ENCODE measurements around the gene ITCH. TPM values are rescaled to one million over a fixed set of nuclear protein-coding genes. Genes with fewer than 3 reads are reported as not detected.
"Not testable (repeated sequence)": the region's sequence is repeated elsewhere in the genome, so short reads cannot be mapped to it uniquely, and the experiment has no call there.

ITCH gene
- total RNA-seq, 2 experiments from 2014 or later: 42.3 to 45.2 TPM

DNA sequence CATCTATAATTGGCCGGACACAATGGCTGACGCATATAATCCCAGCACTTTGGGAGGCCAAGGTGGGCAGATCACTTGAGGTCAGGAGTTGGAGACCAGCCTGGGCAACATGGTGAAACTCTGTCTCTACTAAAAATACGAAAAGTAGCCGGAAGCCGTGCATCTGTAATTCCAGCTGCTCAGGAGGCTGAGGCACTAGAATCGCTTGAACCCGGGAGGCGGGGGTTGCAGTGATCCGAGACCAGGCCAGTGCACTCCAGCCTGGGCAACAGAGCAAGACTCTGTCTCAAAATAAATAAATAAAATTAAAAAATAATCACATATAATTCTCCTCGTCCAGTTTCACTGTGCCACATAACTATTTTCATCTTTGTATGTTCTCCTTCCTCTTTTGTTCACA lies 156.8 kb downstream of the ITCH start:
- not testable (repeated sequence) for H3K9me3 Mint-ChIP-seq, H3K27ac Mint-ChIP-seq, H3K4me3 Mint-ChIP-seq, H3K27me3 Mint-ChIP-seq, DNase-seq
- H3K36me3 Mint-ChIP-seq: peaks cover 14% of the 10 kb centered on the region
- POLR2A ChIA-PET: interaction anchor here (0.6 kb wide), 1 partner anchor 136 kb away, joined by 3 read pairs; no protein-coding TSS in a partner anchor
- H3K4me1 Mint-ChIP-seq (ENCODE audit: low read depth): peaks cover 40% of the 10 kb centered on the region
- intact Hi-C loops (cut with micrococcal nuclease): loop anchor here (10.0 kb wide), 1 partner anchor 525 kb away; the partner anchor contains the start of gene RALY
- CTCF ChIA-PET: interaction anchor here (1.1 kb wide), 1 partner anchor 44 kb away, joined by 3 read pairs; no protein-coding TSS in a partner anchor

GRCh38 chr20:34522969-34523871 lies 160.1 kb downstream of the ITCH start:
- Mint-ChIP-seq H3K4me1 (ENCODE audit: low read depth) (peaks cover 35% of the 10 kb centered on the region), H3K9me3 (no peaks in the 10 kb centered on the region), H3K36me3 (peaks cover 25% of the 10 kb centered on the region), H3K27ac (no peak overlapping the region), H3K27me3 (no peaks in the 10 kb centered on the region), H3K4me3 (no peak overlapping the region)
- intact Hi-C loops (cut with micrococcal nuclease): loop anchor here (1.0 kb wide), 1 partner anchor 211 kb away; no protein-coding TSS in a partner anchor
- ChIA-PET CTCF (interaction anchor here (0.6 to 7.1 kb wide), 22 partner anchors 8 to 1254 kb away, joined by 3 to 98 read pairs (median 3); partner anchors contain the start of gene AHCY), POLR2A (interaction anchor here (1.4 kb wide), 1 partner anchor 211 kb away, joined by 3 read pairs; no protein-coding TSS in a partner anchor)
- peak; percentile 67 for DNase-seq

- intact Hi-C loops (cut with micrococcal nuclease): no loop called here
- no peak overlapping the region for H3K27ac Mint-ChIP-seq
- CTCF ChIA-PET: interaction anchor here (0.6 to 7.1 kb wide), 3 partner anchors 12 to 230 kb away, joined by 3 to 98 read pairs (median 5); no protein-coding TSS in a partner anchor
- H3K27me3 Mint-ChIP-seq: no peaks in the 10 kb centered on the region
- H3K9me3 Mint-ChIP-seq: no peaks in the 10 kb centered on the region
- peaks cover 29% of the 10 kb centered on the region for H3K36me3 Mint-ChIP-seq
- H3K4me3 Mint-ChIP-seq: no peak overlapping the region
- H3K4me1 Mint-ChIP-seq (ENCODE audit: low read depth): peaks cover 29% of the 10 kb centered on the region
- DNase-seq: no peak
- POLR2A ChIA-PET: no interaction called here
Measured at GRCh38 chr20:34524426-34524825, 161.4 kb downstream of the ITCH start.

DNA sequence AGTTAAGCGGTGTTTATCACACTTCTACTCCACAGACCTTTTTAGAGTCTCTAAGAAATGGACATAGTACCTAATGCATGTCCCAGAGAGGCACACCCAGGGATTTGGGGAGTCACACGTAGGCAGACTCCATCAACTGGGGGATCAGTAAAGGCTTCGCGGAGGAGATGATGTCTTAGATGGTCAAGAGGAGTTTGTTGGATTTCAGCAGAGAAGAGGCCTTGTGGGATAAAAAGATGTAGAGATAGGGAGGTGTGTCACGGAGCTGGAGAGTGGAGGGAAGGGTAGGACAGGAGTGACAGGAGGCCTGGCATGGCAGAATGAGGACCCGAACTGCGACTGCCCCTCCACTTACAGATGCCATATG lies 162.3 kb downstream of the ITCH start:
- H3K27ac Mint-ChIP-seq: no peak overlapping the region
- peaks cover 25% of the 10 kb centered on the region for H3K36me3 Mint-ChIP-seq
- ChIA-PET POLR2A (no interaction called here), CTCF (interaction anchor here (7.1 kb wide), 1 partner anchor 213 kb away, joined by 98 read pairs; no protein-coding TSS in a partner anchor)
- H3K4me3 Mint-ChIP-seq: no peak overlapping the region
- no peak for DNase-seq
- no peaks in the 10 kb centered on the region for H3K27me3 Mint-ChIP-seq
- intact Hi-C loops (cut with micrococcal nuclease): no loop called here
- peaks cover 24% of the 10 kb centered on the region for H3K4me1 Mint-ChIP-seq (ENCODE audit: low read depth)
- no peaks in the 10 kb centered on the region for H3K9me3 Mint-ChIP-seq

DNA sequence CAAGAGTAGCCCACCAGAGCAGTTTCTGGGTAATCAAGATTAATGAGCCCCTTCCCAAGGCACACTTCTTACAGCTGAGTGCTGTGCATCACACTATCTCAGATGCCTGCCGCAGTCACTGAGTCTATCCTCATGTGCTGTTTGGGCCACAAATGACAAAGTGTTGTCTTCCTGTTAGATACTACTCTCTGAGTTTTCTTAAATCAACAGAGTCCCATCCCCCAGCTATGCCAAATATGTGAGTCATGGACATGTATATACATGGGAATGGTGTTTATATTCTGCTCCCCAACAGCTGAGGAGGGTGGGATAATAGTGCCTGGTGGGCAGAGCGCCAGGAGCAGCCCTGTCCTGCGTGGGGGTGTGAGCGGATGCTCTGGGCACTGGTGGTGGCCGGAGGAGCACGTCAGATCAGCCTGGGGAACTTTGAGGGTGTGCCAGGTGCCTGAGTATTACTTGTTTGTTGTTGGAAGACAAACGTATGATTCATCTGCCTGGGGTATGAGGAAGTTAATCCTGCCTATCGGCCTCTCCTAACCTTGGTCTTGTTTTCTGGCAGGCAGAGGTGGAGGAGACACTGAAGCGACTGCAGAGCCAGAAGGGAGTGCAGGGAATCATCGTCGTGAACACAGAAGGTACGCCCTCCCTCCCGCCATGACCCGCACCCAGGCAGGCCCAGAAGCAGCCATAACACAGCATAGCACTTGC lies 162.8 kb downstream of the ITCH start:
- H3K4me1 Mint-ChIP-seq (ENCODE audit: low read depth): peaks cover 24% of the 10 kb centered on the region
- POLR2A ChIA-PET: no interaction called here
- DNase-seq: no peak
- H3K27me3 Mint-ChIP-seq: no peaks in the 10 kb centered on the region
- no peak overlapping the region for H3K27ac Mint-ChIP-seq
- peaks cover 28% of the 10 kb centered on the region for H3K36me3 Mint-ChIP-seq
- CTCF ChIA-PET: interaction anchor here (7.1 kb wide), 1 partner anchor 213 kb away, joined by 98 read pairs; no protein-coding TSS in a partner anchor
- no peak overlapping the region for H3K4me3 Mint-ChIP-seq
- H3K9me3 Mint-ChIP-seq: no peaks in the 10 kb centered on the region
- intact Hi-C loops (cut with micrococcal nuclease): no loop called here

DNA sequence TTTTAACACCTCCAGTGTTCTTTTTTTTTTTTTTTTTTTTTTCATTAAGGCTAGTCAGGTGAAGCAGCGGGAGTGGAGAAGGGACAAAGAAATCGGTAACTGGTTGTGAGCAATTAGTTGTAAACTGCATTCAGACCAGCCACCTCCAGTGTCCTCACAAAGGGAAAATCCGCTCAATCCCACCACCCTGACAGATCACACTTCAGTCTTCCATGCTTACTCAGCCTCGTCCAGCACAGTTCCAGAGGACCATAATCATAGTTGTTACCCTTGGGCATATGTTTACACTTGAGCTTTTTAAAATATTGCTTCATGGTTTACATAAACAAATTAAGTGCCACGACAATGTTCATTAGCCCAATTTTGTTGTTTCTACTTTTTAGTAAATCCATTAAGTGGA lies 163.4 kb downstream of the ITCH start:
- H3K4me3 Mint-ChIP-seq: no peak overlapping the region
- intact Hi-C loops (cut with micrococcal nuclease): no loop called here
- peaks cover 24% of the 10 kb centered on the region for H3K4me1 Mint-ChIP-seq (ENCODE audit: low read depth)
- H3K27me3 Mint-ChIP-seq: no peaks in the 10 kb centered on the region
- peaks cover 26% of the 10 kb centered on the region for H3K36me3 Mint-ChIP-seq
- no peaks in the 10 kb centered on the region for H3K9me3 Mint-ChIP-seq
- no peak overlapping the region for H3K27ac Mint-ChIP-seq
- no peak for DNase-seq
- ChIA-PET POLR2A (no interaction called here), CTCF (interaction anchor here (1.3 to 7.1 kb wide), 2 partner anchors 12 to 214 kb away, joined by 5 to 98 read pairs; no protein-coding TSS in a partner anchor)

DNA sequence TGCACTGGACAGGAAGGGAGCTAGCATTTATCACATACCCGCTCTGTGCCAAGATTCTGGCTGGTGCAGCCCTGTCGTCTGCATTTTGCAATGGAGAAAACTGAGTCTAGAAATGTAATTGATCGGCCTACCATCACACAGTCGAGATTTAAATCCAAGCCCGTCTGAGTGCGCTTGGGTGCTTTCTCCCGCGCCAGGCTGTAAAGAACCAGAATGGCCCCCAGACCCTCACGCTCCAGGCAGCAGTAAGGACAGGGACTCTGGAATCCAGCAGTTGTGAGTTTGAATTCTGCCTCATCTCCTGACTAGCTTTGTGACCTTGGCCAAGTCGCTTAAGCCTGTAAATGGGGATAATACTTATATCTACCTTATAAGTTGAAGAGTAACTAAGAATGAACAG lies 163.9 kb downstream of the ITCH start:
- no peak overlapping the region for H3K27ac Mint-ChIP-seq

GRCh38 chr20:34528921-34529297 lies 165.8 kb downstream of the ITCH start:
- H3K36me3 Mint-ChIP-seq: peaks cover 19% of the 10 kb centered on the region

More for the DNA sequence above, 163.9 kb downstream of the ITCH start:
- intact Hi-C loops (cut with micrococcal nuclease): no loop called here
- Mint-ChIP-seq H3K27me3 (no peaks in the 10 kb centered on the region), H3K4me3 (no peak overlapping the region), H3K36me3 (peaks cover 23% of the 10 kb centered on the region), H3K9me3 (no peaks in the 10 kb centered on the region), H3K4me1 (ENCODE audit: low read depth) (peaks cover 22% of the 10 kb centered on the region)
- no peak for DNase-seq
- POLR2A ChIA-PET: no interaction called here
- CTCF ChIA-PET: interaction anchor here (1.3 to 7.1 kb wide), 2 partner anchors 12 to 214 kb away, joined by 5 to 98 read pairs; no protein-coding TSS in a partner anchor

GRCh38 chr20:34529742-34530141 lies 166.7 kb downstream of the ITCH start:
- DNase-seq: no peak
- ChIA-PET POLR2A (no interaction called here), CTCF (interaction anchor here (1.1 to 2.7 kb wide), 4 partner anchors 9 to 240 kb away, joined by 3 to 17 read pairs (median 12); no protein-coding TSS in a partner anchor)
- no peaks in the 10 kb centered on the region for H3K27me3 Mint-ChIP-seq
- no peak overlapping the region for H3K4me3 Mint-ChIP-seq
- peaks cover 3% of the 10 kb centered on the region for H3K4me1 Mint-ChIP-seq (ENCODE audit: low read depth)
- intact Hi-C loops (cut with micrococcal nuclease): loop anchor here (10.0 kb wide), 1 partner anchor 235 kb away; no protein-coding TSS in a partner anchor
- peaks cover 24% of the 10 kb centered on the region for H3K36me3 Mint-ChIP-seq
- H3K9me3 Mint-ChIP-seq: no peaks in the 10 kb centered on the region
- H3K27ac Mint-ChIP-seq: no peak overlapping the region

More at GRCh38 chr20:34528921-34529297, 165.8 kb downstream of the ITCH start:
- H3K4me1 Mint-ChIP-seq (ENCODE audit: low read depth): peaks cover 8% of the 10 kb centered on the region
- no peak overlapping the region for H3K4me3 Mint-ChIP-seq
- H3K27me3 Mint-ChIP-seq: no peaks in the 10 kb centered on the region
- no peaks in the 10 kb centered on the region for H3K9me3 Mint-ChIP-seq
- ChIA-PET POLR2A (no interaction called here), CTCF (interaction anchor here (2.4 kb wide), 1 partner anchor 10 kb away, joined by 9 read pairs; no protein-coding TSS in a partner anchor)
- intact Hi-C loops (cut with micrococcal nuclease): no loop called here
- no peak overlapping the region for H3K27ac Mint-ChIP-seq
- DNase-seq: no peak

- Mint-ChIP-seq H3K27me3 (no peaks in the 10 kb centered on the region), H3K27ac (no peak overlapping the region), H3K4me1 (ENCODE audit: low read depth) (peaks cover 2% of the 10 kb centered on the region), H3K9me3 (no peaks in the 10 kb centered on the region), H3K4me3 (no peak overlapping the region), H3K36me3 (peaks cover 28% of the 10 kb centered on the region)
- intact Hi-C loops (cut with micrococcal nuclease): loop anchor here (10.0 kb wide), 1 partner anchor 234 kb away; no protein-coding TSS in a partner anchor
- ChIA-PET POLR2A (interaction anchor here (0.6 to 1.5 kb wide), 2 partner anchors 14 to 52 kb away, joined by 5 to 6 read pairs; partner anchors contain the start of gene DYNLRB1), CTCF (interaction anchor here (1.1 to 2.7 kb wide), 5 partner anchors 8 to 239 kb away, joined by 3 to 17 read pairs (median 9); no protein-coding TSS in a partner anchor)
- DNase-seq: no peak
Measured at GRCh38 chr20:34530342-34530741, 167.3 kb downstream of the ITCH start.

- Mint-ChIP-seq H3K27ac (no peak overlapping the region), H3K9me3 (no peaks in the 10 kb centered on the region), H3K4me3 (no peak overlapping the region), H3K4me1 (ENCODE audit: low read depth) (no peaks in the 10 kb centered on the region), H3K36me3 (peaks cover 22% of the 10 kb centered on the region), H3K27me3 (no peaks in the 10 kb centered on the region)
- no peak for DNase-seq
- POLR2A ChIA-PET: interaction anchor here (1.5 kb wide), 1 partner anchor 15 kb away, joined by 6 read pairs; the partner anchor contains the start of gene DYNLRB1
- CTCF ChIA-PET: interaction anchor here (0.9 to 2.7 kb wide), 6 partner anchors 9 to 238 kb away, joined by 3 to 17 read pairs (median 4); no protein-coding TSS in a partner anchor
- intact Hi-C loops (cut with micrococcal nuclease): loop anchor here (10.0 kb wide), 1 partner anchor 233 kb away; no protein-coding TSS in a partner anchor
Measured at GRCh38 chr20:34531608-34532265, 168.7 kb downstream of the ITCH start.
